HTERT RPE-1 (cell line): ENCODE data around the gene ZBTB38.

Source experiments
- in situ Hi-C: fragments of 300-500 bp; cut with MboI; formaldehyde crosslinking; loops from 4 replicates; pipeline ENCODE4 v1.14.3; 2020; ENCODE audit warnings: low sequenced_read_pairs

Gene ZBTB38

GRCh38 chr3:141386611-141387111 is 18.4 kb downstream of the ZBTB38 start:
- in situ Hi-C loops, result no loop called here

- in situ Hi-C loops, result no loop called here
These were observed 19.2 kb downstream of the ZBTB38 start for GRCh38 chr3:141387516-141387915.

DNA sequence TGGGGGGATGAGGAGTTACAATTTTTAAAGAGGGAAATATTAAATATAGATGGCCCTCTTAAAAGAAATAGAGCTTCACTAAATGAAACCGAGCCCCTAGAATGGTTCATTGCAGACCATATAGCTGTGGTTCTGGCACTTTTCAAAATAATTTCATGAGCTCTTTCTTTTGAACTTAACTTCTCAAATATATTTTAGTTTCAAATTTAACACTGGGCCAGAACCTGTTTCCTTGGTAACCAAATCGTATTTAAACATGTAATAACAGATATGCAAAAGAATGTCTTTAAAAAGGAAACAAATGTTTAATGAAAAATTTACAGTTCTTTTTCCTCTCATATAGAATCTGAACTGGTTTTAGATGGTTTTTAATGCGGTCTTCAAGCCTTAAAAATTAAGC is 20.1 kb downstream of the ZBTB38 start:
- in situ Hi-C loops, result no loop called here

GRCh38 chr3:141388823-141389621 is 20.7 kb downstream of the ZBTB38 start:
- in situ Hi-C loops, result no loop called here

DNA sequence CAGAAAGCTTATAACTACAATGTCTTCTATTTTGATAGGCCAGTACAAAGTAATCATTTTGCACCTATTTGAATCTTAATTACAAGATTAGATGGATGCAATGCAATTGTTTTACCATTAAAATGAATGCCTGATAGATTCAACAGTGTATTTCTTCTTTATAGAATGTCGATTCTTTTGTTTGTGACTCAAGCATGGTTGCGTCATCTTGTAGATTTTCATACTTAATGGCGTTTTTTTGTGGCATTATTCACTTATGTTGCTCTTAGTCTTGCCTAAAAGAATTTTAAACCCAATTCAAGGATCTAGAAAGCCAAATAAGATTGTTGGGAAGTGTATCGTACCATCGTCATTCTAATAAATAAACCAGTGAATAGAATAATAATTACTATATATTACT is 21.4 kb downstream of the ZBTB38 start:
- in situ Hi-C loops, result no loop called here

GRCh38 chr3:141390747-141391146 is 22.4 kb downstream of the ZBTB38 start:
- in situ Hi-C loops, result no loop called here

GRCh38 chr3:141391298-141391990 is 23.1 kb downstream of the ZBTB38 start:
- in situ Hi-C loops, result no loop called here

DNA sequence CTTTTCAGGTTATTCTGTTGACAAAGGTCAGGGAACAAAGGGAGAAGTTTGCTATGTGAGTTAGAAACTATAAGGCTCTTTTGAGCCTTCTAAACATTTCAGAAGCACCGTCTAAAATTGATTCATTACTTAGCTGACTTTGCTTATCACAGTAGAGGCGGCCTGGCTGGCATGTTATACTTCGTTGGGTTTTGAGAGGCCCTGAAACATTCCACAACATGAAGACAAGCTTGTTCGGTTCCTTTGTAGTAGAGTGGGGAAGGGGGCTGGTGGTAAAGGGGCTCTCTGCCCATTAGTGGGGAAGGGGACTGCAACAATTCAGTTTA is 23.6 kb downstream of the ZBTB38 start:
- in situ Hi-C loops, result no loop called here

- in situ Hi-C loops, result no loop called here
These were observed 24.1 kb downstream of the ZBTB38 start for GRCh38 chr3:141392416-141392815.

DNA sequence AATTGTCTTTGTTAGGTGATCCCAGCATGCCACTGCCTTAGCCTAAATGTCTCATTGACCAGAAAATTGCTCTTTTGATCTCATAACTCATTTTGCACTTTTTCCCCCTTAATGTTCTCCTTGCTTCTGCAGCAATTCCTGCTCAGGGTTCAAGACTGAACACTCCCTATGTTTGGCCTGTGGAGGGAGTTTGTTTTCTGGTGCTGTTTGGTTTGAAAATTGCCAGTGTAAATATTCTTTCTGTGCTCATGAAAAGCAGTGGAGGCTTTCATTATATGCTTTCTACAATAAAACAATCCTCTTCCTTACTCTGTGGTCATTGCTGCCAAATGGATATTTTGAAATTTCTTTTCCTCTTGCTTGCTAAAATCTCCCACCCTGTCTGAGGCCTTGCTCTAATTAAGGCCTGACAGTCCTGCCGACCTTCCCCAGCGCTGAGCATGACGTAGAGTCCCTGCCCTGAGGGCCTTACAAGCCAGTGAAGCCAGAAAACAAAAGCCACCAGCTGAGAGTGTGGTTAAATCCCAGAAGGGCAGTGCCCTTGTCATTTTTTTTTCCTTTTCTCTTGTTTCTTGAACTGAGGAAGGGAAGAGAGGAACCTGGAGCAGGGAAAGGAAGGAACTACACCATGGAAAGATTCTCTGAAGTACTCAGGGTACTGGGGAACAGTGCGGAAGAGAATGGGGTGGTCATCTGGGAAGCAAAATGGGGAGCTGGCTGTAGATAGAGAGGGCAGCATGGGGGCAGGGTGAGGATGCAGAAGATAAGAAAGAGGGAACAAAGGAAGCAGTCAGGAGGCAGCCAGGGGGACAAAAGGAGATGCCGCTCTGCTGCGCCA is 24.8 kb downstream of the ZBTB38 start:
- in situ Hi-C loops, result no loop called here

DNA sequence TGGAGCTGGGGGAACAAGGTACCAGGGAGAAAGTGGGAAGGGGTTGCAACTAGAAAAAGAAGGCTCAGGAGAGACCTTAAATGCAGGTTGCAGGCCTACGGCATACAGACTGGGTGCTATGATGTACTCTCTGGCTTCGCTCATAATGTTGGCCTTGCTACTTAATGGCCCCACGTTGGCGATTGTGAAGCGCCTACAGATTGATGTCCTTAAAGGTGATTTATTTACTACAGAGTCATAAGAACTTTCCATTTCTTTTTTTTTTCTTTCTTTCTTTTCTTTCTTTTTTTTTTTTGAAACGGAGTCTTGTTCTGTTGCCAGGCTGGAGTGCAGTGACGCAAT is 25.4 kb downstream of the ZBTB38 start:
- in situ Hi-C loops, result no loop called here

DNA sequence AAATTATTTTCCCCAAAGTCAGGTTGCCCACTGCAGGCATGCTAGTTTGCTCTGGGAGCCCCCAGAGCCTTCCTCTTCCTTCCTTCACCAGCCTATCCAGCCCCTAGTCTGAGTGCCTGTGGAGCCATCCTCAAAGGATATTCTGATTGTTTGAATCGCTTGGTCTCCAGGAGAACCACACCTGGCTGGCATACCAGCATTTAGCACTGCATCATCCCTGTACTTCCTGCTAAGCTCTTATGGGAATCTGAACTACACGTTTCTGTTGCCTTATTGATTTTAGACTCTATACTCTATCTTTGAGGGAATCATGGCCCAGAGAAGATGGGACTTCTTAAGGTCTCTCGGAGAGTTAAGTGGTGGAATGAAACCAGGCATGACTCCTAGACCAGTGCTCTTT is 26.3 kb downstream of the ZBTB38 start:
- in situ Hi-C loops, result no loop called here

GRCh38 chr3:141395005-141395589 is 26.8 kb downstream of the ZBTB38 start:
- in situ Hi-C loops, result no loop called here

GRCh38 chr3:141397996-141398395 is 29.7 kb downstream of the ZBTB38 start:
- in situ Hi-C loops, result no loop called here

- in situ Hi-C loops, result no loop called here
These were observed 30.9 kb downstream of the ZBTB38 start for GRCh38 chr3:141399200-141399599.

DNA sequence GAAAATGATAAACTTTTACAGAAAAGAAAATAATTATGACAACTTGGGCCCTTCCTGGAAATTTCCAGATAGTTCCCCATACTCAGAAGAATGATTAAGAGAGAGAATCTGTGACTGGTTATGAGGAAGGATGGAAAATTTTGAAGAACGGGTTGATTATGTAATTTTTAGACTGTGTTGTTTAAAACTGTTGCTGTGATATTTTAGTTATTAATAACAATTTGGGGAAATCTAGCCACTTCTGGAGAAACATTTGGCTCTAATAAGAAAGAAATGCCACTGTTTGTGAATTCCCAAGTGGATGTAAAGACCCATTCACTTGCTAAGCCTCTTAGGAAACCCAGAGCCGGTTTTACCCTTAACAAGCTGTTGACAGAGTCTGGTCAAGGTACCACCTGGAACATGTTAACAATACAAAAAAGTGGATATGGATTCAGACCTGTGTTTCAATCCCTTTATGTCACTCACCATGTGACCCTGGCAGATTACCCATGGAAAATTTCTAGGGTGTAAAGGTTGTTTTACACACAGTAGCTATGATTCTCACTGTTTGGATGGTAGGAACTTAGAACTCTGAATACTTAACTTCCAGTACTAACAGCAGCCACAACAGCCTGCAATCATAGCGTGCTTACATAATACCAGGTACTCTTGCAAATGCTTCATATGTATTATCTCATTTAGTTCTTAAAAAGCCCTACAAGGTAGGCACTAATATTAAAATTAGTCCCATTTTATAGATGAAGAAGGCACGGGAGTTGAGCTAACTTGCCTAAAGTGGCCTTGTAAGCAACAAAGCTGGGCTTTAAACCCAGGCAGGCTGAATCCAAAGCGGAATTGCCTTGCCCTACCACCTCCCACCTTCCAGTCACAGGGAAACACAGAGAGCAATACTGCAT is 32.0 kb downstream of the ZBTB38 start:
- in situ Hi-C loops, result no loop called here

DNA sequence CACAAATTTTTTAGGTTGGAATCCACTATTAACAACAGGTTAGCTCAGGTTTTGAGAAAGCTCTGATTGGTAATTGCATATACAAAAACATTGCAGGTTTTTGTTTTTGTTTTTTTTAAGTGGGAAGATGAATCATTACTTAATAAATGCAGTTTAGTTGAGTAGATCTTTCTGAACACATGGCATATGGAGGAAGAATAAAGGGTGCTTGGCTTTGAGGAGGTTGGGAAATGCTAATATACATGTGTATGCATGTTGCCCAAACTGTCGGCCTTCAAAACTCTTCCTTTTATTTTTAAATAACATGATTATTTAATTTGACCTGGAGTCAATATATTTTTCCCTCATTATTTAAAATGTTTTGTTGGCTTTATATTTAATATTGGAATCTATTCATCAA is 32.8 kb downstream of the ZBTB38 start:
- in situ Hi-C loops, result no loop called here

DNA sequence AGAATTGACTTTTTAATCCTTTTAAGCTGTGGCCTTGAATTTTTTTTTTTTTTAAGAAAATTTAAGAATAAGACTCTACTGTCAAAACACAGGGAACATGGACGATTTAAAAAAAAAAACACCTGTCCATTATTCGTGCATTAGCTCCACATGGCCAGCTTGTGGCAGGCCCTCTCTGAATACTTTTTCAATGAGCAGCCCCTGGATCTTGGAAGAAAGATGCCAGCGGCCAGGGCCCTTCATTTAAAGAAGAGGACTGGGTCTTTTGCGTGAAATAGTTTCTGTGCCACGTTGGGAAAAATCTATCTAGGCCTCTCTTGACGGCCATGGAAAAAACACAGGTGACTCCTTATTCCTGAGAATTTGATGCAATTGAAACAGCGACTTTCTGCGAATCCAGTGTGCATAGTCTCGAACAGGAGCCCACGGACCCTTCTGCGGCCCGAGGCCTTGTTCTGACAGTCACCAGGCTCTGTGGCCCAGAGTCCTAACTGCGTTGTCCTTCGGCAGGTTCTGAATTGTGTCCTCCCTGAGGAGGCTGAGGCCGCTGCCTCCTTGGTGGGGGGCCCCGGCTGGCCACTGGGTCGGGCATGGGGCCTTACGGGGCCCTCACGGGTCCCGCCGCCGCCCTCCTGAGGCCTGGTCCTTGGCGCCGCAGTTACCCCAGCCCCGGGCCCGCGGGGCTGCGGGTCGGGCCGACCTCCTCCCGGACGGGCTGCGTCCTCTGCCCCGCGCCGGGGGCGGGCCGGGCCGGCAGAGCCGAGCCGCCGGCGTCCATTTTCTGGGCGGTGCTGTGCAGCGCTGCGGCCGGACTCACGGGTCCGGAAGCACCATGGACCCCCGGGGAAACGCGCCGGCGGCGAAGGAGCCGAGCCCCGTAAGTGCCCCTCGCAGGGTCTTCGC is 33.5 kb downstream of the ZBTB38 start:
- in situ Hi-C loops, result no loop called here

DNA sequence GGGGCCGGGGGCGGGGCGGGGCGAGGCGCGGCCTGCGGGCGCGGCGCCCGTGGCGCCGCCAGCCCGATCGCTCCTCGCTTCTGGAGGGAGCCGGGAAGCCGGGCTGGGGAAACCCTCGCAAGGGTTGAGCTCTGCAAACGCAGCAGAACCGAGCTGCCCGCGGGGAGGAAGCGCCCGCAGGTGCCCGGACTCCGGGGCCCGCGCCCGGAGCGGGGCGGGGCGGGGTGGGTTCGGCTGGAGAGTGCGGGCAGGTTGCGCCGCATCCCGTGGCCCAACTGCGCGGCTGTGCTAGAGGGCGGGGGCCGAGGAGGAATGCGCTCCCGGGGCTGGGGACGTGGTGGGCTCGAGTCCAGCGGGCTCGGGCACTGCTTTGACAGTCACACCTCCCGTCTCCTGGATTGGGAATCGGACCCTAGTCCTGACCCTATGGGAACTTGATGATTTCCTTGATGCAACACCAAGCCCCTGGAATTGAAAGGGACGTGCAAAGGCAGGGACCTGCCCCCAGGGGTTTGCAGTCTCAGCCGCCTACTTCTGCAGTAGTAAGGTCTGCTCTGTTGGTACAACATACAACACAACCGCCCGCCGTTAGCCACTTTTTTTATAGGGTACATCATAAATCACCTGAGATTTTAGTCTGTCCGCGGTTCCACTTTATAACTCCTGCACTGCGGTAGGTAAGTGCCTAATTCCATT is 34.3 kb downstream of the ZBTB38 start:
- in situ Hi-C loops, result no loop called here
